GM18868 (cell line): ENCODE results near the gene OXLD1.

Experiments
- ATAC-seq: cut with Tn5 transposase; IDR thresholded peaks from one replicate; pipeline ENCODE4 v1.9.1; 2021; ENCODE audit warnings: mild to moderate bottlenecking, moderate library complexity; ENCODE audit not compliant: unreplicated experiment

Gene OXLD1

GRCh38 chr17:81655378-81656117 is 10.9 kb downstream of the OXLD1 start:
- ATAC-seq, result no peak

GRCh38 chr17:81652906-81653771 is 13.3 kb downstream of the OXLD1 start:
- ATAC-seq, result no peak

- no peak for ATAC-seq
Observed at GRCh38 chr17:81651692-81652091, 14.7 kb downstream of the OXLD1 start.

GRCh38 chr17:81650951-81651350 is 15.5 kb downstream of the OXLD1 start:
- ATAC-seq, result no peak

- ATAC-seq, result no peak
Observed at GRCh38 chr17:81648707-81649085, 17.7 kb downstream of the OXLD1 start.

GRCh38 chr17:81648013-81648706 is 18.2 kb downstream of the OXLD1 start:
- ATAC-seq, result no peak

GRCh38 chr17:81647640-81648012 is 18.8 kb downstream of the OXLD1 start:
- ATAC-seq, result no peak

- ATAC-seq, result no peak
Observed at GRCh38 chr17:81646869-81647600, 19.4 kb downstream of the OXLD1 start.

GRCh38 chr17:81644976-81645952 is 21.1 kb downstream of the OXLD1 start:
- no peak for ATAC-seq

- ATAC-seq, result no peak
Observed at GRCh38 chr17:81644496-81644895, 21.9 kb downstream of the OXLD1 start.

- ATAC-seq, result no peak
Observed at GRCh38 chr17:81641825-81642489, 24.4 kb downstream of the OXLD1 start.

- no peak for ATAC-seq
Observed at GRCh38 chr17:81640011-81640410, 26.4 kb downstream of the OXLD1 start.

GRCh38 chr17:81638683-81639082 is 27.7 kb downstream of the OXLD1 start:
- ATAC-seq, result no peak

GRCh38 chr17:81636505-81637288 is 29.7 kb downstream of the OXLD1 start, which contains the start of the genes NPLOC4 and TSPAN10:
NPLOC4 (minus strand) TSS chr17:81637112; CDS start chr17:81636930, 182 bp downstream.
TSPAN10 (plus strand) TSS chr17:81637196; CDS start chr17:81642413, 5,217 bp downstream.
- peak; percentile 77 for ATAC-seq

GRCh38 chr17:81635973-81636504 is 30.4 kb downstream of the OXLD1 start:
- no peak for ATAC-seq

GRCh38 chr17:81635431-81635830 is 31.0 kb downstream of the OXLD1 start:
- no peak for ATAC-seq

GRCh38 chr17:81631482-81631881 is 34.9 kb downstream of the OXLD1 start:
- no peak for ATAC-seq

- ATAC-seq, result no peak
Observed at GRCh38 chr17:81630274-81630673, 36.1 kb downstream of the OXLD1 start.
